ENCODE data around the gene ELOVL2.

Gene ELOVL2

DNA sequence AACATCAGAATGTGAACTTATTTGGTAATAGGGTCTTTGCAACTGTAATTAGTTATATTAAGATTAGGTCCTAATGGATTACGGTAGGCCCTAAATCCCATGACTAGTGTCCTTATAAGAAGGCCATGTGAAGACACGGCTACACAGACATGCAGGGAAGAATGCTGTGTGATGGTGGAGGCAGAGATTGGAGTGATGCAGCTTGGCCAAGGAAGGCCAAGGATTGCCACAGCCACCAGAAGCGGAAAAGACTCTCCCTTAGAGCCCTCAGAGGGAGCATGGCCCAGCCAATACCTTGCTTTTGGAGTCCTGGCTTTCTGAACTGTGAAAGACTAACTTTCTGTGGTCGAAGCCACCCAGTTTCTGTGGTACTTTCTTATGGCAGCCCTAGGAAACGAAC, 39.9 kb upstream of the ELOVL2 start:
- no peak for TF ChIP-seq CTCF (IDR thresholded peaks at IDR 0.05; ENCODE audit: low read depth, low read length, missing control alignments)
- H3K4me3 ChIP-seq (ENCODE audit: low read depth, low read length) = no peak overlapping the region
- DNase-seq (ENCODE audit: low read depth) = no peak

GRCh38 chr6:11083491-11083890, 39.4 kb upstream of the ELOVL2 start:
- H3K4me3 ChIP-seq (ENCODE audit: low read depth, low read length) = no peak overlapping the region
- no peak for DNase-seq (ENCODE audit: low read depth)
- TF ChIP-seq CTCF (IDR thresholded peaks at IDR 0.05; ENCODE audit: low read depth, low read length, missing control alignments) = no peak

DNA sequence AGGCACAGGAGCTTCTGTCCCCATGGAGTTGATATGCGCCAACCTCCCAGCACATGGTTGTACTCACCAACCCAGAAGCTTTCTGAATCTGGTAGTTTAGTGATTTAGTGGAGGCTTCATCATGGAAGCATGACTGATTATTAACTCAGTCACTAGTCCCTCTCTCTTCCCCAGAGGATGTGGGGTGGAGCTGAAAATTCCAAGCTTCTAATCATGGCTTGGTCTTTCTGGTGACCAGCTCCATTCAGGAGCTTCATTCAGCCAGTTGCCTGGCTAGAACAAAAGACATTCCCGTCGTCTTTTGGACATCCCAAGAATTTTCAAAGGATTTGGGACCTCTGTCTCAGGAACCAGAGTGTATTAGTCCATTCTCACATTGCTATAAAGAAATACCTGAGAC, 36.2 kb upstream of the ELOVL2 start:
- no peak overlapping the region for H3K4me3 ChIP-seq (ENCODE audit: low read depth, low read length)
- TF ChIP-seq CTCF (IDR thresholded peaks at IDR 0.05; ENCODE audit: low read depth, low read length, missing control alignments) = no peak
- no peak for DNase-seq (ENCODE audit: low read depth)

DNA sequence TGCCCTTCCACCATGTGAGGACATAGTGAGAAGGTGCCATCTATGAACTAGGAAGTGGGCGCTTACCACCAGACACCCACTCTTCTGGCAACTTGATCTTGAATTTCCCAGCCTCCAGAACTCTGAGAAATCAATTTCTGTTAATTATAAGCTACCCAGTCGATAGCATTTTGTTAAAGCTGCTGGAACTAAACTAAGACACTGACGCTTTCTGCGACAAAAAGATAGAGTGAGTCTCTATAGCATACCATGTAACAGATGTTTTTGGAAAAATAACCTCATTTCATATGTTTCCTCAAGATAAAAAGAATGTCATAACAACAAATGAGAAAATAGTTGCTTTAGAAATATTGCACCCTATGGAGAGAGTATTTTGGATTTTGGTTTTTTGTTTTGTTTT, 34.2 kb upstream of the ELOVL2 start:
- no peak overlapping the region for H3K4me3 ChIP-seq (ENCODE audit: low read depth, low read length)
- no peak for TF ChIP-seq CTCF (IDR thresholded peaks at IDR 0.05; ENCODE audit: low read depth, low read length, missing control alignments)
- no peak for DNase-seq (ENCODE audit: low read depth)

- TF ChIP-seq CTCF (IDR thresholded peaks at IDR 0.05; ENCODE audit: low read depth, low read length, missing control alignments) = no peak
- no peak overlapping the region for H3K4me3 ChIP-seq (ENCODE audit: low read depth, low read length)
- no peak for DNase-seq (ENCODE audit: low read depth)
Measured at GRCh38 chr6:11076540-11076939, 32.4 kb upstream of the ELOVL2 start.

DNA sequence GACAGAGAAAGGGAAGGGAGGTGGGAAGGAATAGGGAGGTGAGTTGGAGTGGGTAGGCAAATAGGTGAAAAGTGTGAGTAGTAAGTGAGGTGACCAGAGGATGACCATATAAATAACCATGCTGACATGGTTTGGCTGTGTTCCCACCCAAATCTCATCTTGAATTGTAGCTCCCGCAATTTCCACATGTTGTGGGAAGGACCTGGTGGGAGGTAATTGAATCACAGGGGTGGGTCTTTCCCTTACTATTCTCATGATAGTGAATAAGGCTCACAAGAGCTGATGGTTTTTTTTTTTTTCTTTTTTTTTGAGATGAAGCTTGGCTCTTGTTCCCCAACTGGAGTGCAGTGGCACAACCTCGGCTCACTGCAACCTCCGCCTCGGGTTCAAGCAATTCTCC, 28.0 kb upstream of the ELOVL2 start:
- no peak for DNase-seq (ENCODE audit: low read depth)
- H3K4me3 ChIP-seq (ENCODE audit: low read depth, low read length) = no peak overlapping the region
- TF ChIP-seq CTCF (IDR thresholded peaks at IDR 0.05; ENCODE audit: low read depth, low read length, missing control alignments) = no peak

GRCh38 chr6:11069760-11070159, 25.7 kb upstream of the ELOVL2 start:
- DNase-seq (ENCODE audit: low read depth) = no peak
- TF ChIP-seq CTCF (IDR thresholded peaks at IDR 0.05; ENCODE audit: low read depth, low read length, missing control alignments) = no peak
- H3K4me3 ChIP-seq (ENCODE audit: low read depth, low read length) = no peak overlapping the region

Data from GM12864 (cell line).